HUES64 (cell line): ENCODE measurements around the gene HNRNPL.
"Not testable (repeated sequence)": the region's sequence is repeated elsewhere in the genome, so short reads cannot be mapped to it uniquely, and the experiment has no call there.

Experiments used
- H3K27ac ChIP-seq: 2 replicates; pipeline ENCODE4 v1.7.0; 2013; ENCODE audit warnings: low read depth, low read length, inconsistent platforms
- H3K27me3 ChIP-seq: 2 replicates; pipeline ENCODE4 v1.6.1; 2013; ENCODE audit warnings: mild to moderate bottlenecking, low read length; ENCODE audit not compliant: insufficient read depth
- H3K36me3 ChIP-seq: 2 replicates; pipeline ENCODE4 v1.6.1; 2013; ENCODE audit warnings: mild to moderate bottlenecking, low read length; ENCODE audit not compliant: insufficient read depth
- H3K4me1 ChIP-seq: 2 replicates; pipeline ENCODE4 v1.6.1; 2013; ENCODE audit warnings: mild to moderate bottlenecking, low read length, moderate library complexity; ENCODE audit not compliant: insufficient read depth
- H3K4me3 ChIP-seq: 2 replicates; pipeline ENCODE4 v1.5.1; 2013; ENCODE audit warnings: mild to moderate bottlenecking, low read length, moderate library complexity
- H3K9ac ChIP-seq: 2 replicates; pipeline ENCODE4 v1.6.1; 2013; ENCODE audit warnings: mild to moderate bottlenecking, low read depth, low read length
- H3K9me3 ChIP-seq: 2 replicates; pipeline ENCODE4 v1.6.1; 2013; ENCODE audit warnings: low read depth, low read length; ENCODE audit not compliant: insufficient read depth
- WGBS: fragments of 150-250, 120-280 bp; methylation state at CpG from one replicate; pipeline ENCODE4 v1.1.7; 2013; ENCODE audit warnings: missing lambda C conversion rate; 5-methylcytosine and 5-hydroxymethylcytosine counted together

The HNRNPL gene

DNA sequence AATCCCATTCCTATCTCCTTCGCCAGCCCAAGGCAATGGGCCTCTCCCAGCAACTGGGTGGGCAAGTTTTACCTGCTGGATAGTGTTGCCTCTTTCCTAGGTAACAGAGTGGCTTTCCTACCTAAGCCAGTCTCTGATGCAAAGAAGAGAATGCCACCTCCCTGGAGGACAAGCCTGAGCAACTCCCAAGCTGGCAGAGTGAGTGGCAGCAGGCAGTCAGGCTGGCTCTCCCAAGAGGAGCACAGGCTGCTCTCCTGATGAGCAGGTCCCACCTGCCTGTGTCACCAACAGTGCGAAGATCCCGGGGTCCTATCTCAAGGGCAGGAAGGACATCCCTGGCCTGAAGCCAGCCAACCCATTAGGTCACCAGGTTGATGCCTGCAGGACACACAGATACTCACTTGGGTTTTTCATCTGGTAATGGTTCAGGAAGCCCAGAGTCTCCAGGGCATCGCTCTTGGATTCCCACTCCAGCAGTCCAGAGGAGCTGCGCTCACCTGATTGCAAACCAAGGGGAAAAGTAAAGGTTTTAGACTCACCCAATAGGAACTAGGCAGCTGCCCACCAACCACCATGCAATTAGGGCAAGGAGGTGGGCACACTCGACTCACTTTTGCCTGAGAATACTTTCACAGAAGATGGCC, 12.7 kb downstream of the HNRNPL start:
- H3K9ac ChIP-seq: no peak overlapping the region
- no peak overlapping the region for H3K4me3 ChIP-seq
- peaks cover 4% of the 10 kb centered on the region; the same call in 1 of the 2 replicates for H3K4me1 ChIP-seq
- peaks cover 69% of the 10 kb centered on the region for H3K36me3 ChIP-seq
- H3K27ac ChIP-seq: peak overlapping the region; percentile 25; the same call in 1 of the 2 replicates
- WGBS: 95% methylated on average over 6 of the region's 6 CpGs
- no peaks in the 10 kb centered on the region for H3K27me3 ChIP-seq
- H3K9me3 ChIP-seq: no peaks in the 10 kb centered on the region

DNA sequence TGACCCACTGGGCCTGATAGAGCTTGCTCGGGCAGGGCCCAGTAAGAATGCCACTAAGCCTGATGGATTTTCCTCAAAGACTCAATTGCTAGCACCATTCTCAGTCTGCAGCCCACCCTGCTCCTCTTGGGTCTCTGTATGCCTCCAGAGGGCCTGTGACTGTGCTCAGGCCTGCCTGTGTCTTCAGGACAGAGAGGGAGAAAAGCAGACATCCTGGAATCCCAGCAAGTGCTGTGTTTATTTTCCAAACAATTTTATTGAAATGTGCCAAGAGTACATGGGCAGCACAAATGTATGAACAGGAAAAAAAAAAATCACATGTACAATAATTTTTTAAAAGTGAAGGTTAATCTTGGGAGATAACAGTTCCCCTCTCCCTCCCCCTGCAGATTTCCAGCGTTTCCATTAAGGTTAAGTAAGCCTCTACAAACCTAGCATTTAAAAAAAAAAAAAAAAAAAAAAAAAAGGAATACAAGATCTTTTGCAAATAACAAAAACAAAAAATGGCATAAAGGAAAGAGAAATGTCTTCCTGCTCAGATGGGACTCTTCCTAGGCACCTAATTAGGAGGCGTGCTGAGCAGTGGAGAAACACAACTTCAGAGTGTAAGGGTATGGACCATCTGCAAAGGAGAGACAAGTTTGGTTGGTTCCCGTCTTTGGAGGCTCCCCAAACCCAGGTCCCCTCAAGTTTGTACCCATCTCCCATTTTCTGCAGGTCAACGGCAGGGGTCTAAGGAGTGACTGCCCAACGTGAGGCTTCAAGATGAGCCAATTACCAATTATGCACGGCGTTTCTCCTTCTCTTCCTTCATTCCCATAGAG, 13.4 kb downstream of the HNRNPL start:
- 94% methylated on average over 7 of the region's 8 CpGs for WGBS
- Histone ChIP-seq H3K4me1 (peaks cover 5% of the 10 kb centered on the region; the same call in 1 of the 2 replicates), H3K27me3 (no peaks in the 10 kb centered on the region), H3K27ac (0 out of 2 replicates have a peak overlapping the region, but pooled peaks have one; percentile 5), H3K36me3 (peaks cover 62% of the 10 kb centered on the region), H3K9ac (no peak overlapping the region), H3K4me3 (no peak overlapping the region), H3K9me3 (no peaks in the 10 kb centered on the region)

DNA sequence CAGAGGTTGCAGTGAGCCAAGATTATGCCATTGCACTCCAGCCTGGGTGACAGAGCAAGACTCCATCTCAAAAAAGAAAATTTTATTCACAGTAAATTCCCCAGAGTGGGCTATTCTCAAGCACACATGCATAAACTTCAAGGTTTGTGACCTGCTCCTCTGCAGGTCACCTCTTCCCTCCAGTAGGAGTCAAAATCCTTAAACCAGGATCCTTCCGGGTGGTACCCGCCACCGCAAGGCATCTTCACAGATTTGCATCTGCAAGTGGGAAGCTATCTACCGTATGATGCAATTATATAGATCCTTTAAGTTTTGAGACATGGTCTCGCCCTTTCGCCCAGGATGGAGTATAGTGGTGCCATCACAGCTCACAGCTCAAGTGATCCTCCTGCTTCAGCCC, 15.2 kb downstream of the HNRNPL start:
- Histone ChIP-seq H3K27ac (peak overlapping the region; percentile 12; the same call in 1 of the 2 replicates), H3K27me3 (no peaks in the 10 kb centered on the region), H3K9ac (no peak overlapping the region), H3K9me3 (no peaks in the 10 kb centered on the region), H3K4me3 (no peak overlapping the region), H3K36me3 (peaks cover 53% of the 10 kb centered on the region), H3K4me1 (peaks cover 9% of the 10 kb centered on the region; the same call in 1 of the 2 replicates)
- 97% methylated on average over 6 of the region's 6 CpGs for WGBS

DNA sequence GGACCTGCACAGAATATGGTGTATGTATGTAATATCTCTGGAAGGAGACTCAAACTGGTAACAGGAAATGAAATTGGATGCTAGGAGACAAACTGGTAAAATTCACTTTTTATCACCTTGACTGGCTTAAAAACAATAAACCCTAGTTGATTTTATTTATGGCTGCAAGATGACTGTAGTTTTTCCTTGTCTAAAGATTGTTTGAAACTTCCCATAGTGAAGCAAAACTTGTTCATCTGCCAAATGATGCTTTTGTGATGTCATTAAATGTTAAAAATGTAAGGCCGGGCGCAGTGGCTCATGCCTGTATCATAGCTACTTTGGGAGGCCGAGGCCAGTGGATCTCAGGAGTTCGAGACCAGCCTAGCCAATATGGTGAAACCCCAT, 15.7 kb downstream of the HNRNPL start:
- Histone ChIP-seq H3K9me3 (no peaks in the 10 kb centered on the region), H3K36me3 (peaks cover 48% of the 10 kb centered on the region), H3K27ac (no peak overlapping the region), H3K9ac (no peak overlapping the region), H3K4me3 (no peak overlapping the region), H3K27me3 (no peaks in the 10 kb centered on the region), H3K4me1 (peaks cover 9% of the 10 kb centered on the region; the same call in 1 of the 2 replicates)
- WGBS: 93% methylated on average over 4 of the region's 4 CpGs

DNA sequence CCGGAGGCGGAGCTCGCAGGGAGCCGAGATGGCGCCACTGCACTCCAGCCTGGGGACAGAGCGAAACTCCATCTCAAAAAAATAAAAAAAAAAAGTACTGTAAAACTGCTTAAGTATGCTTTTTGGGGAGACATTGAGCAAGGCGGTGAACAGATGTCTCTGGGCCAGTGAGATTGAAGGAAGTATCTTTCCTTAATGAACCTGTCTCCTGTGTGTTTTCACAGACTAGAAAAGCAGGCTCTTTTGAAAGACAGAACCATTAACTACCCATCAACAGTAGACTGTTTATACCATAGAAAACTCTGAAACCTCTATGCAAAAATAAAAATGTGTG, 16.7 kb downstream of the HNRNPL start:
- H3K9me3 ChIP-seq: no peaks in the 10 kb centered on the region
- H3K9ac ChIP-seq: no peak overlapping the region
- H3K27me3 ChIP-seq: no peaks in the 10 kb centered on the region
- H3K36me3 ChIP-seq: peaks cover 39% of the 10 kb centered on the region
- H3K4me1 ChIP-seq: peaks cover 9% of the 10 kb centered on the region; the same call in 1 of the 2 replicates
- H3K27ac ChIP-seq: no peak overlapping the region
- 93% methylated on average over 6 of the region's 7 CpGs for WGBS
- no peak overlapping the region for H3K4me3 ChIP-seq

DNA sequence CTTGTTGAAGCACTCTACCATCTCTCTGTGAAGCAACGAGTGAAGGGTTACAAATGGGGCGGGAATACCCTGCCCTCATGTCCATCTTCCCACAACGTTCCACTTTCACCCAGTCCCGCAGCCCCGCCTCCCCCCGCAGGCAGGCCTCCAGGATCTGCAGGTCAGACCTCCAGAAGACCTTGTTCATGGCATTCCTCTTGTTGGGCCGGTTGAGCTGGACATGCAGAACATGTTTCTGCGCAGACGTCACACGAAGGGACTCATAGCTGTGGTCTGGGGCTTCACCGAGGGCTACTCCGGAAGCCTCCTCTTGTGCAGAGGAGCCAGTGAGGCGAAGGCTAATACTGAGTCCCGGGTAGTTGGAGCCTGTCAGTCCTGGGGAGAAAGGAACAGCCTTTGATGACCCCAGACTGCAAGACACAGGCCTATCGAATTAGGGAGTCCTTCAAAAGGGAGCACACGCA, 18.6 kb downstream of the HNRNPL start:
- WGBS: 10% methylated on average over 16 of the region's 16 CpGs
- Histone ChIP-seq H3K36me3 (peaks cover 28% of the 10 kb centered on the region), H3K4me1 (peaks cover 9% of the 10 kb centered on the region; the same call in 1 of the 2 replicates), H3K27me3 (no peaks in the 10 kb centered on the region), H3K27ac (peak overlapping the region; percentile 73), H3K4me3 (peak overlapping the region; percentile 83), H3K9ac (peak overlapping the region; percentile 84), H3K9me3 (no peaks in the 10 kb centered on the region)

DNA sequence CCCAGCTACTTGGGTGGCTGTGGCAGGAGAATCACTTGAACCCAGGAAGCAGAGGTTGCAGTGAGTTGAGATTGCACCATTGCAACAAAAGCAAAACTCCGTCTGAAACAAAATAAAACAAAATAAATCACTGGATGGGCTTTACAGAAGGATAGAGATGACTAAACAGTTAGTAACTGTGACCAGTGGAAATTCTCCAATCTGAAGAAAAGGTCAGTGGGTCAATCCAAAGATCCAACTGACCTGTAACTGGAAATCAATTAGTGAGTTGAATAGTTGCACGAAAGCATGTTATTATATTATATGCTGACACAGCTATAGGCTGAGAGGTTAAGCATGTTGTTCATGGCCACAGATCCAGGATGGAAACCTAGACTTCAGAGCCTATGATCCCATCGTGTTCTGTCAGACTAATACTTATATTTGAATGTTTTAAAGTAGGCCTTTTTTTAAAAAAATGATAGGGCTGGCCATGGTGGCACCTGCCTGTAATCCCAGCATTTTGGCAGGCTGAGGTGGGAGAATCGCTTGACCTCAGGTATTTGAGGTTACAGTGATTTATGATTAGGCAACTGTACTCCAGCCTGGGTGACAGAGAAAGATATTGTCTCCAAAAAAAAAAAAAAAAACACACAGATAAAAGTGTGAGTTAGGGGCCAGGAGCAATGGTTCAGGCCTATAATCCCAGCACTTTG, 19.6 kb downstream of the HNRNPL start:
- WGBS: 97% methylated on average over 3 of the region's 4 CpGs
- Histone ChIP-seq H3K36me3 (peaks cover 19% of the 10 kb centered on the region), H3K27me3 (no peaks in the 10 kb centered on the region), H3K27ac (no peak overlapping the region), H3K9me3 (no peaks in the 10 kb centered on the region), H3K4me1 (peaks cover 13% of the 10 kb centered on the region), H3K4me3 (no peak overlapping the region), H3K9ac (no peak overlapping the region)

DNA sequence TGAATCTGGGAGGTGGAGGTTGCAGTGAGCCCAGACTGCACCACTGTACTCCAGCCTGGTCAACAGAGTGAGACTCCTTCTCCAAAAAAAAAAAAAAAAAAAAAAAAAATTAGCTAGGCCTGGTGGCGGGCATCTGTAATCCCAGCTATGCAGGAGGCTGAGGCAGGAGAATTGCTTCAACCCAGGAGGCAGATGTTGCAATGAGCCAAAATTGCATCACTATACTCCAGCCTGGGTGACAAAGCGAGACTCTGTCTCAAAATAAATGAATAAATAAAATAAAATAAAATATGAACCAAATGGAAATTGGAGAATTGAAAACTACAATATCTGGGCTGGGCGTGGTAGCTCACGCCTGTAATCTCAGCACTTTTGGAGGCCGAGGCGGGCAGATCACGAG, 20.6 kb downstream of the HNRNPL start:
- H3K27ac ChIP-seq, H3K27me3 ChIP-seq, H3K4me3 ChIP-seq, H3K9ac ChIP-seq, H3K9me3 ChIP-seq: not testable (repeated sequence)
- WGBS: 96% methylated on average over 6 of the region's 7 CpGs
- peaks cover 19% of the 10 kb centered on the region for H3K36me3 ChIP-seq
- H3K4me1 ChIP-seq: peaks cover 20% of the 10 kb centered on the region

DNA sequence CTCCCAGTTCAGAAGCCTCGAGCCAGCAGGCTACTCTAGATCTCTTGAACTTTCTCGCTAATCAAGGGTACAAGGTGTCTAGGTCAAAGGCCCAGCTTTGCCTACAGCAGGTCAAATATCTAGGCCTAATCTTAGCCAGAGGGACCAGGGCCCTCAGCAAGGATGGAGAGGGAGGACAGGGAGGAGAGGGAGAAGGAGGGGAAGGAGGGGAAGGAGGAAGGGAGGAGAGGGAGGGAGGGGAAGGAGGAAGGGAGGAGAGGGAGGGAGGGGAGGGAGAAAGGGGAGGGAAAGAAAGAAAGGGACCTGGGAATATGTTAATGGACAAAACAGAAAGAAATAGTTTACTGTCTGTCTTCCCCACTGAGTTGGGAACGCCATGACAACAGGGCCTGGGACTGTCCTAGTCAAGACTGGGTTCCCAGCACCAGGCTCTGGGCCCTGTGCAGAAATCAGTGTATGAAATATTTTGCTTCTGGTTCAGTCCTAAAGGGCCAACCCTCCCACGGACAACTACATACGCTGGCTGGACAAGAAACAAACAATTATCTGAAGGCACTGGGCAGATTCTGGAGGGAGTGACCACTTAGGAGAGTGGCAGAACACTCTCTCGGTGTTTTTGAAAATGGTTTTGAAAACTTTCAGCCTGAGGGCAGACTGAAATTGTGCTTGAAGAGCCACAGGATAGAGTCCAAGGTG, 22.8 kb downstream of the HNRNPL start:
- Histone ChIP-seq H3K4me1 (peaks cover 16% of the 10 kb centered on the region), H3K27me3 (no peaks in the 10 kb centered on the region), H3K4me3 (no peak overlapping the region), H3K9me3 (no peaks in the 10 kb centered on the region), H3K36me3 (peaks cover 22% of the 10 kb centered on the region), H3K27ac (no peak overlapping the region), H3K9ac (no peak overlapping the region)
- WGBS: 73% methylated on average over 6 of the region's 6 CpGs

DNA sequence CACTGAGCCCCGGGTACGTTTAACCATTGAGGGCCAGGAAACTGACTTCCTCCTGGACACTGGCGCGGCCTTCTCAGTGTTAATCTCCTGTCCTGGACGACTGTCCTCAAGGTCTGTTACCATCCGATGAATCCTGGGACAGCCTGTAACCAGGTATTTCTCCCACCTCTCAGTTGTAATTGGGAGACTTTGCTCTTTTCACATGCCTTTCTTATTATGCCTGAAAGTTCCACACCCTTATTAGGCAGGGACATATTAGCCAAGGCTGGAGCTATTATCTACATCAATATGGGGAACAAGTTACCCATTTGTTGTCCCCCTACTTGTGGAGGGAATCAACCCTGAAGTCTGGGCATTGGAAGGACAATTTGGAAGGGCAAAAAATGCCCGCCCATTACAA, 23.9 kb downstream of the HNRNPL start:
- not testable (repeated sequence) for H3K27me3 ChIP-seq, H3K4me3 ChIP-seq, H3K27ac ChIP-seq, H3K9ac ChIP-seq, H3K9me3 ChIP-seq
- H3K4me1 ChIP-seq: peaks cover 14% of the 10 kb centered on the region
- 95% methylated on average over 7 of the region's 7 CpGs for WGBS
- peaks cover 25% of the 10 kb centered on the region for H3K36me3 ChIP-seq
